GM19193 (cell line): ENCODE measurements around the gene CHID1.

Experiments used
- POLR2A ChIP-seq: IDR thresholded peaks from 4 replicates; pipeline ENCODE4 v1.6.1; 2011; ENCODE audit not compliant: insufficient read depth, insufficient read length; ENCODE audit errors: extremely low read depth

CHID1 gene

GRCh38 chr11:924406-925157 is 14.0 kb upstream of the CHID1 start:
- TF ChIP-seq POLR2A = no peak

DNA sequence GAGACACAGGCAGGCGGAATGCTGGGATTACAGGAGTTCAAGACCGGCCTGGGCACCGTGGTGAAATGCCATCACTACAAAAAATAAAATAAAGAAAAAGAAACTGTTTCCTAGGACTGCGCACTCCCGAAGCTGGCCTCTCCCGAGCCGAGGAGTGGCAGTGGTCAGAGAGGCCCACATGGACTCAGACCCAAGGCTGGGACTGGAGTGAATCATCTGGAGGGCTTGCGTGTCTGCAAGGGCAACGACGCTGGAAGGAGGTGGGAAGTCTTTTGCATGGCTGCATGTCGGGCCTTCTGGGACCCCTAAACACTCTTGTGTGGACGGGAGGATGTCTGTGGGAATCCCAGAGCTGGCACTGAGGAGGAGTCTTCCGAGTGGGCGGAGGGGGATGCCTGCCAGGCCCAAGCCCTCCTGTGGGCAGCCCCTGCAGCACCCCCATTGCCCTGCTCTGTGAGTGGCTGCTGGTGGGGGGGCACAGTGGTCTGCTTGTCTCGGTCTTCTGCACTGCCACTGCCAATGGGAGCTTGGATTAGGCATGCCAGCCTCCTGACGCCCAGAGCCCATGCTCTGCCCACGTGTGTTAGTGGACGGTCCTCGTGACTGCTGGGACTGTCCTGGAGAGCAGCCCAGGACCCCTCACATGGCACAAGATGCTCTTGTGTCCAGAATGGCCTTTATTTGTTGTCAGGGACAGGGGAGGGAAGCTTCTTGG is 13.2 kb upstream of the CHID1 start:
- TF ChIP-seq POLR2A = no peak

DNA sequence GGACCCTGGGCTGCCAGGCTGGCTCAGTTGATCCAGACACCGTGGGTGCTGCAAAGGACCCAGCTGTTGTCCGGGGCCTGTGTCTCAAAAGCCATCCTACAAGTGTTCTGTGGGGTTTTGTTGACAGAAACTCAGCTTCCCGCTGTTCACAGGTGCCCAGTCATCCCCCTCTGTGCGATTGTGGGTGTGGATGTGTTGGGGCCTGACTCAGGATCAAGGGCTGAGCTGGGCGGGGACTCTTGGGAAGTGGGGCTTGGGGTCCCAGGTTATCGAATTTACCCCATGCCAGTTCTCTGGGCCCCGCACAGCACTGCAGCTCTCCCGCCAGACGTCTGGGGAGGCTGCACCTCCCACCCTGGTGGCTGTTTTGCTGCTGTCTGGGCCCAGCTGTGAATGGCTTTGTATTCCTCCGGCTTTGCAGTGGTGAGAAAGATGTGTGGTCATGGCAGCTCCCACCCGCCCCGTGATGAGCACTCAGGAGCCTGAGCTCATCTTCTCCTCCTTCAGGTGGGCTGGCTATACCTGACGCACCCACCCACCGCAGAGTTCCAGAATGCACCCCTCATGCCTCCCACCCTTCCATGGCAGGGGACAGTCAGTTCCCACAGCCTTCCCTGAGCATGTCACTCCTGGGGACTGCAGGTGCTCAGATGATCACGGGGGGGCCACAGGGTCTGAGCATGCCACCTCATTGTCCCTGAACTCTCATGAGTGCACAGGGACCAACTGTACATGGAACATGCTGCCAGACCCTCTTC is 11.5 kb upstream of the CHID1 start:
- no peak for TF ChIP-seq POLR2A

GRCh38 chr11:917426-917825 is 6.8 kb upstream of the CHID1 start:
- TF ChIP-seq POLR2A = no peak

- no peak for TF ChIP-seq POLR2A
Measured at GRCh38 chr11:914747-915501, 4.3 kb upstream of the CHID1 start.

DNA sequence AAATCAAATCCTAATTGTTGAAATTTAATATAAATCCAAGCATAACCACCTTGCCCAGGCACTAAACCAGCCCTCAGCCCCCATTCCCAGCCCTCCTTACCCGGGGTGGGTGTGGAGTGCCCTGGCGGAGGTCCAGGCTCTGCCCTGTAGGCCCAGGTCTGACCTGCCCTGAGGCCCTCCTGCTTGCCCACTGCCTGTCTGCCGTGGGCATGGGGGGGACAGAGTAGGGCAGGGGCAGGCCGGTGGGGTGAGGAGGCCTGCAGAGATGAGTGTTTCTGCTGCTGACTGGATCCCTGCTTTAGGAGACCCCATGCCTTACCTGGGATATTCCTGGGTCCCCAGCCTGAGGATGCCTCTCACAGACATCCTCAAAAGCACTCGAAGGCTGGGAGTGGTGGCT is 3.6 kb upstream of the CHID1 start:
- TF ChIP-seq POLR2A = no peak

GRCh38 chr11:913043-913442 is 2.4 kb upstream of the CHID1 start:
- no peak for TF ChIP-seq POLR2A

GRCh38 chr11:912266-912665 is 1.7 kb upstream of the CHID1 start:
- no peak for TF ChIP-seq POLR2A

- no peak for TF ChIP-seq POLR2A
Measured at GRCh38 chr11:911890-912219, 1.2 kb upstream of the CHID1 start.

GRCh38 chr11:911031-911889 is 650 bp upstream of the CHID1 start:
- peak; percentile 73 for TF ChIP-seq POLR2A

GRCh38 chr11:910044-910588 is 494 bp downstream of the CHID1 start:
- TF ChIP-seq POLR2A = no peak

GRCh38 chr11:909406-909805 is 1.2 kb downstream of the CHID1 start:
- no peak for TF ChIP-seq POLR2A

DNA sequence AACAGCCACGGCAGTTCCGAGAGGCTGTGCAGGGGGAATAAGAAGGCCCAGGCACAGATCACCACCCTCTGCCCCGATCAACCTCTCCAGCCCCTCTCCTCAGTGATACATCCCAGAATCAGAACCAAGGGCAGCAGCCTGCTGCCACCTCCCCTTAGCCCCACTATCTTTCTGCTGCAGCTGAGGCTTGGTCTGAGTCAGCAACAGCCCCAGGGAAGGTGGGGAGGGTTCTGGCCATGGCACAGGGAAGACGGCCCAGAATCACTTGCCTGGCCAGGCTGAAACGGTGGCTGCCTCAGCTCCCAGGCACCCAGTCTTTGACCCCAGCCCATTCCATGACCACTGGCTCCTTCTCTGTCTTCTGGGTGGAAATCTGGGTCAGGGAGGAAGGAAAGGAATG is 2.3 kb downstream of the CHID1 start:
- no peak for TF ChIP-seq POLR2A

- no peak for TF ChIP-seq POLR2A
Measured at GRCh38 chr11:907668-908067, 2.9 kb downstream of the CHID1 start.
